ENCODE data around the gene PRMT9. TPM values are rescaled to one million over a fixed set of nuclear protein-coding genes. Genes with fewer than 3 reads are reported as not detected.

Gene PRMT9
- total RNA-seq, 2 experiments from 2014 or later: 12.0 to 12.5 TPM

GRCh38 chr4:147655639-147656038 lies 28.3 kb downstream of the PRMT9 start:
- ATAC-seq (ENCODE audit: low read depth) (no peak), DNase-seq (no peak)
- Mint-ChIP-seq H3K27ac (no peak overlapping the region), H3K4me3 (no peak overlapping the region), H3K36me3 (peaks cover 49% of the 10 kb centered on the region), H3K27me3 (no peaks in the 10 kb centered on the region), H3K4me1 (peaks cover 6% of the 10 kb centered on the region), H3K9me3 (no peaks in the 10 kb centered on the region)
- POLR2A ChIA-PET: no interaction called here

- ATAC-seq (ENCODE audit: low read depth) (no peak), DNase-seq (no peak)
- POLR2A ChIA-PET: no interaction called here
- H3K4me3 Mint-ChIP-seq: no peak overlapping the region
- no peaks in the 10 kb centered on the region for H3K27me3 Mint-ChIP-seq
- peaks cover 61% of the 10 kb centered on the region for H3K36me3 Mint-ChIP-seq
- peaks cover 10% of the 10 kb centered on the region for H3K4me1 Mint-ChIP-seq
- no peak overlapping the region for H3K27ac Mint-ChIP-seq
- H3K9me3 Mint-ChIP-seq: peaks cover 2% of the 10 kb centered on the region
Observed at GRCh38 chr4:147651563-147651962, 32.4 kb downstream of the PRMT9 start.

DNA sequence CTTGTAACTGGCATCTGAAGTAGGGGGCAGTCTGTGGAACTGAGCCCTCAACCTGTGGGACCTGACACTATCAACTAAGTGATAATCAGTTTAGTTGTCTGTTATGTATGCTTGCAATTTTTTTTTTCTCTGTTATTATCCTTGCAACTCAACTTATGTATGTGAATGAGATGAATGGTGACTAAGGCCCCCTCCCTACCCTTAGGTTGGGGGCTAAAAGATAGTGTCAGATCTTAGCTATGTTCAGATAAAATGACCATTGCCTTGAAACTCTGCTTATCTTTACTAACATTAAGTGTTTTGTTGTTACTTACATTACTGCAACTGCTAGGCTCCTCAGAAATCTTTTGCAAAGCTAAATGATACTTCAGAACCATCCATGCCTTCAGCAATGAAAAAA lies 35.3 kb downstream of the PRMT9 start:
- POLR2A ChIA-PET: no interaction called here
- Mint-ChIP-seq H3K4me3 (no peak overlapping the region), H3K4me1 (peaks cover 8% of the 10 kb centered on the region), H3K27ac (no peak overlapping the region), H3K27me3 (no peaks in the 10 kb centered on the region), H3K36me3 (peaks cover 53% of the 10 kb centered on the region), H3K9me3 (peaks cover 2% of the 10 kb centered on the region)
- DNase-seq (no peak), ATAC-seq (ENCODE audit: low read depth) (no peak)

- no peak for DNase-seq
- Mint-ChIP-seq H3K4me3 (no peak overlapping the region), H3K27ac (no peak overlapping the region), H3K9me3 (peaks cover 2% of the 10 kb centered on the region), H3K4me1 (peaks cover 8% of the 10 kb centered on the region), H3K27me3 (no peaks in the 10 kb centered on the region), H3K36me3 (peaks cover 57% of the 10 kb centered on the region)
- POLR2A ChIA-PET: interaction anchor here (1.0 kb wide), 1 partner anchor 29 kb away, joined by 3 read pairs; no protein-coding TSS in a partner anchor
- no peak for ATAC-seq (ENCODE audit: low read depth)
Observed at GRCh38 chr4:147645099-147645498, 38.9 kb downstream of the PRMT9 start.

DNA sequence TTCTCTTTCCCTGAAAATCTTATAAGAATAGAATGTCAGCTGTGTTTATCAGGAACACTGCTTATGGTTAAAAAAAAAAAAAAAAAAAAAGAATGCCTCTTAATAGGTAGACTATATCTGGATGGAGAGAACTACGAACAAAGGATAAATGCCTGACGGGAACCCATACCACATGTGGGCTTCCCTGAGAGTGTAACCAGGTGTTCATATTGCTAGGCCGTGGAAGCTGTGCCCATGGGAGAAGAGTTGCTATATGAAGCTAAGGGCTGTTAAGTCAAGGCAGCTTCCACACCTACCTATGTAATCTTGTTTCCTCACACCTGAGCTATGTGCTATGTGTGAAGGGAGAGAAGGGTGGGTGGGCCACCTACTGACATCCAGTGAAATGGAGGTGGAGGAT lies 39.5 kb downstream of the PRMT9 start:
- Mint-ChIP-seq H3K4me1 (peaks cover 12% of the 10 kb centered on the region), H3K27me3 (no peaks in the 10 kb centered on the region), H3K36me3 (peaks cover 56% of the 10 kb centered on the region), H3K4me3 (no peak overlapping the region), H3K9me3 (peaks cover 2% of the 10 kb centered on the region), H3K27ac (no peak overlapping the region)
- POLR2A ChIA-PET: interaction anchor here (1.0 kb wide), 1 partner anchor 28 kb away, joined by 3 read pairs; no protein-coding TSS in a partner anchor
- no peak for ATAC-seq (ENCODE audit: low read depth)
- DNase-seq: no peak

GRCh38 chr4:147643616-147644015 lies 40.3 kb downstream of the PRMT9 start:
- Mint-ChIP-seq H3K27me3 (no peaks in the 10 kb centered on the region), H3K9me3 (peaks cover 2% of the 10 kb centered on the region), H3K27ac (no peak overlapping the region), H3K36me3 (peaks cover 54% of the 10 kb centered on the region), H3K4me1 (peaks cover 19% of the 10 kb centered on the region), H3K4me3 (no peak overlapping the region)
- ATAC-seq (ENCODE audit: low read depth) (no peak), DNase-seq (no peak)
- POLR2A ChIA-PET: interaction anchor here (0.5 kb wide), 1 partner anchor 49 kb away, joined by 4 read pairs; no protein-coding TSS in a partner anchor

DNA sequence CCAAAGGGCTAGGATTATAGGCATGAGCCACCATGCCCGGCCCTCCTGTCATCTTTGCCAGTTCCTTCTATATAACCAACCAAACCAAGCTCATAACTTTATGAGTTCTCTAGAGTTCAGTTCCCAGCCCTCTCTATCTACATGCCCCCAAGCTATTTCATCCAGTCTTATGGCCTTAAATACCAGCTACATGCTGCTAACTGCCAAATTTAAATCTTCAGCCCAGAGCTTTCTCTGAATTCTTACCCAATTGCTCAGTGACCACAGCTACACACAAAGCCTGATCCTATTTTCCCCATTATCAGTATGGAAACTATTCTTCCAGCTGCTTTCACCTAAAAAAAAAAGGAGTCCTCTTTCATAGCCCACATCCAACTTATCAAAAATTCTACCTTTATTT lies 43.6 kb downstream of the PRMT9 start:
- Mint-ChIP-seq H3K9me3 (no peaks in the 10 kb centered on the region), H3K36me3 (peaks cover 64% of the 10 kb centered on the region)
- no peak for ATAC-seq (ENCODE audit: low read depth)

GRCh38 chr4:147639388-147639787 lies 44.6 kb downstream of the PRMT9 start:
- peaks cover 18% of the 10 kb centered on the region for H3K4me1 Mint-ChIP-seq
- POLR2A ChIA-PET: interaction anchor here (1.4 kb wide), 1 partner anchor 22 kb away, joined by 4 read pairs; the partner anchor contains the start of gene TMEM184C
- H3K4me3 Mint-ChIP-seq: peak overlapping the region; percentile 58
- DNase-seq (no peak), ATAC-seq (ENCODE audit: low read depth) (no peak)
- H3K27me3 Mint-ChIP-seq: no peaks in the 10 kb centered on the region
- peak overlapping the region; percentile 5 for H3K27ac Mint-ChIP-seq
- H3K36me3 Mint-ChIP-seq: peaks cover 65% of the 10 kb centered on the region
- no peaks in the 10 kb centered on the region for H3K9me3 Mint-ChIP-seq

More for the DNA sequence above, 43.6 kb downstream of the PRMT9 start:
- no peak for DNase-seq
- Mint-ChIP-seq H3K27me3 (no peaks in the 10 kb centered on the region), H3K4me3 (no peak overlapping the region), H3K27ac (peak overlapping the region; percentile 10), H3K4me1 (peaks cover 16% of the 10 kb centered on the region)
- POLR2A ChIA-PET: no interaction called here

- peaks cover 68% of the 10 kb centered on the region for H3K36me3 Mint-ChIP-seq
- H3K4me1 Mint-ChIP-seq: peaks cover 18% of the 10 kb centered on the region
- peak overlapping the region; percentile 65 for H3K27ac Mint-ChIP-seq
- POLR2A ChIA-PET: interaction anchor here (1.4 kb wide), 1 partner anchor 22 kb away, joined by 4 read pairs; the partner anchor contains the start of gene TMEM184C
- H3K27me3 Mint-ChIP-seq: no peaks in the 10 kb centered on the region
- no peaks in the 10 kb centered on the region for H3K9me3 Mint-ChIP-seq
- H3K4me3 Mint-ChIP-seq: peak overlapping the region; percentile 58
- peak; percentile 50 for ATAC-seq (ENCODE audit: low read depth)
- no peak for DNase-seq
Observed at GRCh38 chr4:147638942-147639341, 45.0 kb downstream of the PRMT9 start.

GRCh38 chr4:147638365-147638764 lies 45.6 kb downstream of the PRMT9 start:
- Mint-ChIP-seq H3K36me3 (peaks cover 72% of the 10 kb centered on the region), H3K27me3 (no peaks in the 10 kb centered on the region), H3K4me3 (no peak overlapping the region), H3K4me1 (peaks cover 18% of the 10 kb centered on the region), H3K9me3 (no peaks in the 10 kb centered on the region), H3K27ac (no peak overlapping the region)
- DNase-seq (no peak), ATAC-seq (ENCODE audit: low read depth) (no peak)
- POLR2A ChIA-PET: interaction anchor here (1.4 kb wide), 1 partner anchor 21 kb away, joined by 4 read pairs; the partner anchor contains the start of gene TMEM184C

DNA sequence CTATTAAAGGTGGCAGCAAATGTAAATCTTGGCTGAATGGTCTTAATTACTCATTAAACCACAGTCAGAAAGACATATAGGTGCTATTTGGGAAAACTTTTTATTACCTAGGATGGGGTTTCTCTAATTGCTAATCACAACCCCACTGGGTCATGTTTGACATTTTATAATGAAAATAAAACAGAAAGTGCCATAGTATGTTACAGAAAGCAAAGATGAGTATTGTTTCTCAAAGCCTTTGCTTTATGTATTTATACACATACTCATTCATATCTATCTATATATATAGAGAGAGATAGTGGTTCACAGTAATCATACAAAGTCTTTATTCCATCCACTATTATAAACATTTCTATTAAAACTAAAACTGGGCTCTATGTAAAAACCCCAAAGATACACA lies 48.6 kb downstream of the PRMT9 start:
- no peak for DNase-seq
- peaks cover 15% of the 10 kb centered on the region for H3K4me1 Mint-ChIP-seq
- no peaks in the 10 kb centered on the region for H3K27me3 Mint-ChIP-seq
- H3K4me3 Mint-ChIP-seq: no peak overlapping the region
- ATAC-seq (ENCODE audit: low read depth): no peak
- peaks cover 54% of the 10 kb centered on the region for H3K36me3 Mint-ChIP-seq
- H3K27ac Mint-ChIP-seq: no peak overlapping the region
- no peaks in the 10 kb centered on the region for H3K9me3 Mint-ChIP-seq
- POLR2A ChIA-PET: no interaction called here

DNA sequence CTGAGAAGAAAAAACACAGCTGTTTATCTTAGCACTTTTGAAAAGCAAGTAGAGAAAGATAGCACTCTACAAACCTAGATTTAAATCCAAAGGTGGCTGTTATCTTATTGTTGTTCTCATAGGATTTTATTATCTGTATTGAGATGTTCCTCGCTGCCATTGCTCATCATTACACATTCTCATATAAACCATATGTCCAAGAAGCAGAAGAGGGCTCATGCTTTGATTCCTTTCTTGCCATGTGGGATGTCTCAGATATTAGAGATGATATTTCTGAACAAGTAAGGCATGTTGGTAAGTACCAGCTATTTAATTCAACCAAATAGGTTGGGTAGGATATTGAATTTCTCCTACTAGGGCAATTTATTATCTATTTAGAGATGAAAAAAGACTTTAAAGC lies 50.3 kb downstream of the PRMT9 start:
- H3K36me3 Mint-ChIP-seq: peaks cover 48% of the 10 kb centered on the region

GRCh38 chr4:147633113-147633512 lies 50.9 kb downstream of the PRMT9 start:
- ATAC-seq (ENCODE audit: low read depth): no peak
- no peak overlapping the region for H3K27ac Mint-ChIP-seq
- H3K27me3 Mint-ChIP-seq: no peaks in the 10 kb centered on the region
- no peaks in the 10 kb centered on the region for H3K9me3 Mint-ChIP-seq
- no peak for DNase-seq
- no peak overlapping the region for H3K4me3 Mint-ChIP-seq
- peaks cover 45% of the 10 kb centered on the region for H3K36me3 Mint-ChIP-seq
- POLR2A ChIA-PET: no interaction called here
- peaks cover 2% of the 10 kb centered on the region for H3K4me1 Mint-ChIP-seq

More for the DNA sequence above, 50.3 kb downstream of the PRMT9 start:
- POLR2A ChIA-PET: no interaction called here
- DNase-seq (no peak), ATAC-seq (ENCODE audit: low read depth) (no peak)
- Mint-ChIP-seq H3K27me3 (no peaks in the 10 kb centered on the region), H3K4me1 (peaks cover 2% of the 10 kb centered on the region), H3K27ac (no peak overlapping the region), H3K9me3 (no peaks in the 10 kb centered on the region), H3K4me3 (no peak overlapping the region)

DNA sequence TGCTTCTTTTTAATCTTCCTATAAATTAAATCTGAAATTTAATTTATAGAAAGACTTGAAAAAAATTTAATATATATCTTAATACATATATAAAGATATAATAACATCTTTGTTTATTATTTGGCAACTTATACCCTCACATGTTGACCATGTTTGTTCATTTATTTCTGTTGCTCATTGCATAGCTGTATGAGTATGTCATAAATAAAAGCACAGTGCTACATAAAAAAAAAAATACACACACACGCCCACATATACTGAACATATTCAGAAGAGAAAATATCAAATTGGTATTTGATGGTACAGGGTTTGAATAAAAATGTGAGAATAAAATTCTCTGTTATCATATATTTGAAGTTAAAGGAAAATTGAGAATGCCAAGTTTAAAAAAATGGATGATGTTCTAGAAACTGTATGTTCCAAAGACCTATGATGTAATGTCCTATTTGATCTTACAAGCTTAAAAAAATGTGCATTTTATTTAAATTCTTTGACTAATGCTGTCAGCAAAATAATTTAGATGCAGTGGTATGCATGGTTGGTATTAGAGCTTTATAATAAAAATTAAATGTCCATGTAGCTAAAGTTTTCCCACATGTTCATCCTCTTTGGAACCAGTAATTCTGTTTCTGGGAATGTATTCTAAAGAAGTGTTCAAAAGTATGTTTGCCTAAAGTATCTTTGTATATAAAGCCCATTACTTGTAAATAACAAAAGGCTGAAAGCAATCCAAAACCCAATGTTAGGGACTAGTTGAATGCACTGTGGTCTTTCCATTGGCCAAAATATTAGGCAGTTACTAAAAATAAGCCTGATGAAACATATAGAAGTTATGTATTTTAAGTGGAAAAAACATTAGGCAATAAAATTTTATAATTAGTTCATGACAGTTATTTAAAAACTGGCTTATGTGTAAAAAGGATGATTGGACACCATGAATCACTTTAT lies 53.9 kb downstream of the PRMT9 start:
- Mint-ChIP-seq H3K27me3 (no peaks in the 10 kb centered on the region), H3K4me1 (peaks cover 2% of the 10 kb centered on the region), H3K36me3 (peaks cover 37% of the 10 kb centered on the region), H3K27ac (no peak overlapping the region), H3K4me3 (no peak overlapping the region), H3K9me3 (no peaks in the 10 kb centered on the region)
- POLR2A ChIA-PET: no interaction called here
- ATAC-seq (ENCODE audit: low read depth) (no peak), DNase-seq (no peak)

Measured in activated naive CD8-positive, alpha-beta T cell treated with anti-CD3 and anti-CD28 coated beads, Interleukin-2, amount 10 ng/mL, durations not matched to agents 7 days and 5 days (primary cell).